GM23338 (cell line): ENCODE data around the gene PLBD2. TPM values are rescaled to one million over a fixed set of nuclear protein-coding genes. Genes with fewer than 3 reads are reported as not detected.

Experiments used
- ATAC-seq: fragments of 200-7000 bp; cut with Tn5 transposase; 3 replicates; pipeline ENCODE4 v1.9.1; 2020
- DNase-seq: peaks from one replicate; pipeline ENCODE4 v3.0.0-alpha.2; 2015; ENCODE audit warnings: low spot score
- H2AFZ ChIP-seq: fragments of 200-600 bp; sonication (generic); 2 replicates; pipeline ENCODE4 v1.8.0; 2016; ENCODE audit warnings: antibody characterized with exemption, mild to moderate bottlenecking, moderate library complexity
- H3F3A ChIP-seq: fragments of 200-600 bp; sonication (generic); replicated peaks from 2 replicates; pipeline ENCODE4 v1.8.0; 2017; ENCODE audit warnings: antibody characterized with exemption, mixed run types, low read depth
- H3K27ac ChIP-seq: fragments of 200-600 bp; sonication (generic); 2 replicates; pipeline ENCODE4 v1.6.1; 2016; ENCODE audit warnings: low read depth
- H3K27me3 ChIP-seq: fragments of 200-600 bp; sonication (generic); 2 replicates; pipeline ENCODE4 v1.8.0; 2016; ENCODE audit warnings: mild to moderate bottlenecking, mixed run types, moderate library complexity; ENCODE audit not compliant: insufficient read depth
- H3K36me3 ChIP-seq: fragments of 200-600 bp; sonication (generic); 2 replicates; pipeline ENCODE4 v1.8.0; 2016; ENCODE audit warnings: mild to moderate bottlenecking; ENCODE audit not compliant: insufficient read depth
- H3K4me1 ChIP-seq: fragments of 200-600 bp; sonication (generic); 2 replicates; pipeline ENCODE4 v1.8.0; 2016; ENCODE audit warnings: mild to moderate bottlenecking, moderate library complexity; ENCODE audit not compliant: insufficient read depth
- H3K4me2 ChIP-seq: fragments of 200-600 bp; sonication (generic); 2 replicates; pipeline ENCODE4 v1.7.1; 2017; ENCODE audit warnings: mixed run types
- H3K4me3 ChIP-seq: fragments of 200-600 bp; sonication (generic); 2 replicates; pipeline ENCODE4 v1.6.1; 2016; ENCODE audit warnings: mixed run types
- H3K79me2 ChIP-seq: fragments of 200-600 bp; sonication (generic); replicated peaks from 2 replicates; pipeline ENCODE4 v1.8.0; 2017; ENCODE audit warnings: mild to moderate bottlenecking; ENCODE audit not compliant: insufficient read depth
- H3K9me2 ChIP-seq: fragments of 200-600 bp; sonication (generic); 2 replicates; pipeline ENCODE4 v1.8.0; 2017; ENCODE audit not compliant: insufficient read depth
- H4K20me1 ChIP-seq: fragments of 200-600 bp; sonication (generic); replicated peaks from 2 replicates; pipeline ENCODE4 v1.8.0; 2017; ENCODE audit warnings: mild to moderate bottlenecking; ENCODE audit not compliant: insufficient read depth
- H3K27ac Mint-ChIP-seq: 2 replicates; pipeline ENCODE4 v1.8.0; 2020; ENCODE audit warnings: inconsistent platforms, mild to moderate bottlenecking, moderate library complexity, mixed read lengths
- H3K27me3 Mint-ChIP-seq: 3 replicates; pipeline ENCODE4 v1.8.0; 2022; ENCODE audit warnings: low read depth, mild to moderate bottlenecking, moderate library complexity, mixed read lengths, inconsistent platforms; ENCODE audit not compliant: insufficient read depth, poor library complexity
- H3K36me3 Mint-ChIP-seq: 3 replicates; pipeline ENCODE4 v1.8.0; 2021; ENCODE audit warnings: low read depth, mild to moderate bottlenecking, inconsistent platforms, moderate library complexity, mixed read lengths
- H3K4me1 Mint-ChIP-seq: 3 replicates; pipeline ENCODE4 v1.8.0; 2020; ENCODE audit warnings: mild to moderate bottlenecking, inconsistent platforms, mixed read lengths
- H3K4me3 Mint-ChIP-seq: 3 replicates; pipeline ENCODE4 v1.8.0; 2021; ENCODE audit warnings: moderate library complexity, mild to moderate bottlenecking, inconsistent platforms, mixed read lengths
- H3K9me3 Mint-ChIP-seq: 3 replicates; pipeline ENCODE4 v1.8.0; 2020; ENCODE audit warnings: moderate library complexity, mild to moderate bottlenecking, inconsistent platforms, mixed read lengths
- CREB1 ChIP-seq: fragments of 250-450 bp; sonication (Bioruptor Pico); IDR thresholded peaks from 2 replicates; pipeline ENCODE4 v1.5.0; 2020; ENCODE audit warnings: low read depth, mild to moderate bottlenecking, moderate library complexity
- CTCF ChIP-seq, 2 experiments: fragments of 200-600 bp in 1 of 2; sonication (generic) in 1 of 2; conservative IDR thresholded peaks; 2 replicates each; pipeline versions ENCODE4 v1.5.1 to v1.6.1; 2016 to 2017; ENCODE audit warnings: antibody characterized with exemption in 2 of 2, low read depth in 2 of 2, mild to moderate bottlenecking in 2 of 2, moderate library complexity in 1 of 2
- ETS1 ChIP-seq: IDR thresholded peaks from 2 replicates; pipeline ENCODE4 v1.6.1; 2016; ENCODE audit warnings: antibody characterized with exemption
- EZH2 ChIP-seq: fragments of 200-600 bp; sonication (generic); IDR thresholded peaks from one replicate; pipeline ENCODE4 v1.8.0; 2017; ENCODE audit warnings: antibody characterized with exemption, mild to moderate bottlenecking, low read depth; ENCODE audit not compliant: unreplicated experiment
- EZH2phosphoT487 ChIP-seq: fragments of 200-600 bp; sonication (generic); IDR thresholded peaks from one replicate; pipeline ENCODE4 v1.8.1; 2018; ENCODE audit warnings: antibody characterized with exemption; ENCODE audit not compliant: unreplicated experiment
- JUNB ChIP-seq: IDR thresholded peaks from one replicate; pipeline ENCODE4 v1.6.1; 2016; ENCODE audit warnings: antibody characterized with exemption; ENCODE audit not compliant: unreplicated experiment
- NANOG ChIP-seq: IDR thresholded peaks from 2 replicates; pipeline ENCODE4 v1.6.1; 2016; ENCODE audit warnings: antibody characterized with exemption, borderline replicate concordance
- POLR2AphosphoS5 ChIP-seq: IDR thresholded peaks from 2 replicates; pipeline ENCODE4 v1.6.1; 2016; ENCODE audit warnings: antibody characterized with exemption, low read depth
- STAT1 ChIP-seq: IDR thresholded peaks from one replicate; pipeline ENCODE4 v1.6.1; 2016; ENCODE audit warnings: antibody characterized with exemption; ENCODE audit not compliant: unreplicated experiment
- ZNF114 ChIP-seq: fragments of 250-450 bp; sonication (Bioruptor Pico); IDR thresholded peaks from 2 replicates; pipeline ENCODE4 v1.5.0; 2020; ENCODE audit warnings: mild to moderate bottlenecking, moderate library complexity
- ZNF331 ChIP-seq: fragments of 250-450 bp; sonication (Bioruptor Pico); IDR thresholded peaks from 2 replicates; pipeline ENCODE4 v1.5.0; 2020; ENCODE audit warnings: low read depth, mild to moderate bottlenecking, moderate library complexity
- ZNF462 ChIP-seq: fragments of 250-450 bp; sonication (Bioruptor Pico); IDR thresholded peaks from 2 replicates; pipeline ENCODE4 v1.5.0; 2020; ENCODE audit warnings: mild to moderate bottlenecking, moderate library complexity
- polyA plus RNA-seq: library from polyadenylated mRNA; unstranded; fragments of >200 nt; fragmentation: Nextera tagmentation; extraction: Ambion mirVana; gene quantifications from 2 replicates; pipeline ENCODE4 v1.2.1, GENCODE V29; 2016
- total RNA-seq: library from RNA; depleted of rRNA; stranded (reverse); fragments of >200 nt; shearing (Covaris generic); gene quantifications from 2 replicates; pipeline ENCODE4 v1.2.3, GENCODE V29; 2014
- TF ChIP-seq, protein P1 (sequence below): IDR thresholded peaks from one replicate; pipeline ENCODE4 v1.6.1; 2018; ENCODE audit warnings: antibody characterized with exemption; ENCODE audit not compliant: unreplicated experiment

Gene PLBD2
- total and polyA plus RNA-seq, 2 experiments from 2014 or later = 10.2 to 37.1 TPM

GRCh38 chr12:113435367-113435766 lies 77.0 kb downstream of the PLBD2 start (continued):
- TF ChIP-seq EZH2 (no peak), ZNF114 (no peak)

GRCh38 chr12:113436586-113436985 lies 78.2 kb downstream of the PLBD2 start:
- Mint-ChIP-seq H3K4me3 (no peak overlapping the region), H3K9me3 (no peaks in the 10 kb centered on the region), H3K27me3 (peaks cover 6% of the 10 kb centered on the region), H3K27ac (no peak overlapping the region), H3K4me1 (0 out of 3 replicates have a peak, but pooled peaks cover 3% of the 10 kb centered on the region), H3K36me3 (no peaks in the 10 kb centered on the region)
- DNase-seq = no peak
- H3K27ac ChIP-seq = no peak overlapping the region
- no peaks in the 10 kb centered on the region for H3K79me2 ChIP-seq
- H3K27me3 ChIP-seq = no peaks in the 10 kb centered on the region
- H3K4me1 ChIP-seq = no peaks in the 10 kb centered on the region
- H3K9me2 ChIP-seq = no peaks in the 10 kb centered on the region
- H3F3A ChIP-seq = no peaks in the 10 kb centered on the region
- TF ChIP-seq CREB1 (CRISPR knock-in tag) (no peak), NANOG (no peak), EZH2phosphoT487 (no peak), ZNF114 (no peak), ZNF462 (no peak), CTCF (conservative IDR thresholded peaks at IDR 0.05; ENCODE audit: low read depth in 2 of 2) (no peak), POLR2AphosphoS5 (no peak), ZNF331 (CRISPR knock-in tag) (no peak), EZH2 (no peak), STAT1 (no peak), ETS1 (no peak), JUNB (no peak)
- TF ChIP-seq, protein P1, sequence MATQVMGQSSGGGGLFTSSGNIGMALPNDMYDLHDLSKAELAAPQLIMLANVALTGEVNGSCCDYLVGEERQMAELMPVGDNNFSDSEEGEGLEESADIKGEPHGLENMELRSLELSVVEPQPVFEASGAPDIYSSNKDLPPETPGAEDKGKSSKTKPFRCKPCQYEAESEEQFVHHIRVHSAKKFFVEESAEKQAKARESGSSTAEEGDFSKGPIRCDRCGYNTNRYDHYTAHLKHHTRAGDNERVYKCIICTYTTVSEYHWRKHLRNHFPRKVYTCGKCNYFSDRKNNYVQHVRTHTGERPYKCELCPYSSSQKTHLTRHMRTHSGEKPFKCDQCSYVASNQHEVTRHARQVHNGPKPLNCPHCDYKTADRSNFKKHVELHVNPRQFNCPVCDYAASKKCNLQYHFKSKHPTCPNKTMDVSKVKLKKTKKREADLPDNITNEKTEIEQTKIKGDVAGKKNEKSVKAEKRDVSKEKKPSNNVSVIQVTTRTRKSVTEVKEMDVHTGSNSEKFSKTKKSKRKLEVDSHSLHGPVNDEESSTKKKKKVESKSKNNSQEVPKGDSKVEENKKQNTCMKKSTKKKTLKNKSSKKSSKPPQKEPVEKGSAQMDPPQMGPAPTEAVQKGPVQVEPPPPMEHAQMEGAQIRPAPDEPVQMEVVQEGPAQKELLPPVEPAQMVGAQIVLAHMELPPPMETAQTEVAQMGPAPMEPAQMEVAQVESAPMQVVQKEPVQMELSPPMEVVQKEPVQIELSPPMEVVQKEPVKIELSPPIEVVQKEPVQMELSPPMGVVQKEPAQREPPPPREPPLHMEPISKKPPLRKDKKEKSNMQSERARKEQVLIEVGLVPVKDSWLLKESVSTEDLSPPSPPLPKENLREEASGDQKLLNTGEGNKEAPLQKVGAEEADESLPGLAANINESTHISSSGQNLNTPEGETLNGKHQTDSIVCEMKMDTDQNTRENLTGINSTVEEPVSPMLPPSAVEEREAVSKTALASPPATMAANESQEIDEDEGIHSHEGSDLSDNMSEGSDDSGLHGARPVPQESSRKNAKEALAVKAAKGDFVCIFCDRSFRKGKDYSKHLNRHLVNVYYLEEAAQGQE = no peak
- ATAC-seq = no peak
- H4K20me1 ChIP-seq = no peaks in the 10 kb centered on the region
- H3K4me3 ChIP-seq = no peak overlapping the region
- H3K36me3 ChIP-seq = no peaks in the 10 kb centered on the region
- no peak overlapping the region for H2AFZ ChIP-seq
- H3K4me2 ChIP-seq = no peak overlapping the region
